H9 (cell line): ENCODE data around the gene PCARE. TPM values are rescaled to one million over a fixed set of nuclear protein-coding genes. Genes with fewer than 3 reads are reported as not detected.

Experiments used
- DNase-seq: peaks from one replicate; pipeline ENCODE4 v3.0.0-alpha.2; 2017
- H2AFZ ChIP-seq: one replicate; pipeline ENCODE4 v1.6.1; 2013; ENCODE audit warnings: mild to moderate bottlenecking, low read length, control low read depth, moderate library complexity
- H2AK5ac ChIP-seq: 2 replicates; pipeline ENCODE4 v1.6.1; 2013; ENCODE audit warnings: low read length, control low read depth, mixed read lengths; ENCODE audit not compliant: insufficient read length
- H2BK120ac ChIP-seq: one replicate; pipeline ENCODE4 v1.6.1; 2013; ENCODE audit warnings: low read depth, mild to moderate bottlenecking, low read length, control low read depth, inconsistent platforms; ENCODE audit not compliant: poor library complexity, severe bottlenecking
- H2BK12ac ChIP-seq: 2 replicates; pipeline ENCODE4 v1.6.1; 2013; ENCODE audit warnings: low read length, control low read depth, mixed read lengths, low read depth; ENCODE audit not compliant: insufficient read length
- H2BK15ac ChIP-seq: 2 replicates; pipeline ENCODE4 v1.6.1; 2013; ENCODE audit warnings: low read depth, low read length, control low read depth
- H2BK20ac ChIP-seq: one replicate; pipeline ENCODE4 v1.6.1; 2013; ENCODE audit warnings: low read depth, mild to moderate bottlenecking, low read length, control low read depth, inconsistent platforms; ENCODE audit not compliant: poor library complexity, severe bottlenecking
- H2BK5ac ChIP-seq: 2 replicates; pipeline ENCODE4 v1.6.1; 2013; ENCODE audit warnings: low read length, control low read depth, mixed read lengths; ENCODE audit not compliant: insufficient read length
- H3K14ac ChIP-seq: 2 replicates; pipeline ENCODE4 v1.6.1; 2013; ENCODE audit warnings: low read length, control low read depth; ENCODE audit not compliant: insufficient read depth
- H3K18ac ChIP-seq: 2 replicates; pipeline ENCODE4 v1.6.1; 2013; ENCODE audit warnings: low read depth, mild to moderate bottlenecking, mixed read lengths, low read length, control low read depth; ENCODE audit not compliant: insufficient read length
- H3K23ac ChIP-seq: 2 replicates; pipeline ENCODE4 v1.6.1; 2013; ENCODE audit warnings: low read length, control low read depth, mixed read lengths, low read depth; ENCODE audit not compliant: insufficient read length
- H3K23me2 ChIP-seq: 2 replicates; pipeline ENCODE4 v1.6.1; 2013; ENCODE audit warnings: low read depth, mild to moderate bottlenecking, mixed read lengths, low read length, control low read depth; ENCODE audit not compliant: insufficient read length, poor library complexity, severe bottlenecking
- H3K27ac ChIP-seq: 2 replicates; pipeline ENCODE4 v1.5.1; 2013; ENCODE audit warnings: low read length, control low read depth, mixed read lengths, low read depth; ENCODE audit not compliant: insufficient read length
- H3K27me3 ChIP-seq: 2 replicates; pipeline ENCODE4 v1.6.1; 2013; ENCODE audit warnings: low read length, control low read depth, inconsistent platforms; ENCODE audit not compliant: insufficient read depth
- H3K4ac ChIP-seq: 2 replicates; pipeline ENCODE4 v1.6.1; 2013; ENCODE audit warnings: low read depth, mild to moderate bottlenecking, control low read depth, inconsistent platforms, low read length, moderate library complexity
- H3K4me1 ChIP-seq: 2 replicates; pipeline ENCODE4 v1.6.1; 2013; ENCODE audit warnings: low read length, control low read depth, inconsistent platforms; ENCODE audit not compliant: insufficient read depth
- H3K4me2 ChIP-seq: 2 replicates; pipeline ENCODE4 v1.6.1; 2013; ENCODE audit warnings: low read length, control low read depth, mixed read lengths; ENCODE audit not compliant: insufficient read length, insufficient read depth
- H3K56ac ChIP-seq: 2 replicates; pipeline ENCODE4 v1.6.1; 2013; ENCODE audit warnings: low read depth, mild to moderate bottlenecking, mixed read lengths, low read length, control low read depth; ENCODE audit not compliant: insufficient read length
- H3K79me1 ChIP-seq: 2 replicates; pipeline ENCODE4 v1.6.1; 2013; ENCODE audit warnings: low read depth, mild to moderate bottlenecking, moderate library complexity, low read length, control low read depth, inconsistent platforms; ENCODE audit not compliant: insufficient read depth, poor library complexity, severe bottlenecking
- H3K79me2 ChIP-seq: 2 replicates; pipeline ENCODE4 v1.6.1; 2013; ENCODE audit warnings: low read length, control low read depth, inconsistent platforms; ENCODE audit not compliant: insufficient read depth
- H3K9ac ChIP-seq: 2 replicates; pipeline ENCODE4 v1.6.1; 2013; ENCODE audit warnings: low read length, control low read depth, mixed read lengths; ENCODE audit not compliant: insufficient read length; ENCODE audit errors: extremely low read depth
- H3K9me3 ChIP-seq: one replicate; pipeline ENCODE4 v1.6.1; 2013; ENCODE audit warnings: low read depth, low read length, inconsistent platforms; ENCODE audit not compliant: control insufficient read depth
- H3T11ph ChIP-seq: one replicate; pipeline ENCODE4 v1.6.1; 2013; ENCODE audit warnings: mild to moderate bottlenecking, low read length, control low read depth, inconsistent platforms
- H4K20me1 ChIP-seq: one replicate; pipeline ENCODE4 v1.6.1; 2013; ENCODE audit not compliant: control insufficient read depth, insufficient read length, insufficient read depth
- H4K5ac ChIP-seq: 2 replicates; pipeline ENCODE4 v1.6.1; 2013; ENCODE audit warnings: low read depth, mild to moderate bottlenecking, mixed read lengths, low read length, control low read depth; ENCODE audit not compliant: insufficient read length
- H4K8ac ChIP-seq: replicated peaks from 2 replicates; pipeline ENCODE4 v1.6.1; 2013; ENCODE audit warnings: low read length, control low read depth, mixed read lengths, low read depth; ENCODE audit not compliant: insufficient read length
- H4K91ac ChIP-seq: 2 replicates; pipeline ENCODE4 v1.6.1; 2013; ENCODE audit warnings: low read depth, mild to moderate bottlenecking, moderate library complexity, mixed read lengths, low read length, control low read depth; ENCODE audit not compliant: insufficient read length
- H3K27ac Mint-ChIP-seq, 3 experiments: 2 replicates in 2 of 3; 3 replicates in 1 of 3; pipeline ENCODE4 v1.8.0; 2020 to 2021; ENCODE audit warnings: mixed read lengths in 3 of 3, mild to moderate bottlenecking in 1 of 3, moderate library complexity in 1 of 3
- H3K27me3 Mint-ChIP-seq: 2 replicates; pipeline ENCODE4 v1.8.0; 2021; ENCODE audit warnings: low read depth, mild to moderate bottlenecking, moderate library complexity, mixed read lengths
- H3K36me3 Mint-ChIP-seq, 3 experiments: 2 replicates in 2 of 3; 3 replicates in 1 of 3; pipeline ENCODE4 v1.8.0; 2020 to 2021; ENCODE audit warnings: low read depth in 3 of 3, mixed read lengths in 3 of 3; ENCODE audit not compliant: insufficient read depth in 1 of 3
- H3K4me1 Mint-ChIP-seq, 2 experiments: 2 replicates each; pipeline ENCODE4 v1.8.0; 2020; ENCODE audit warnings: mixed read lengths in 2 of 2
- H3K4me3 Mint-ChIP-seq, 2 experiments: 2 replicates in 1 of 2; 3 replicates in 1 of 2; pipeline ENCODE4 v1.8.0; 2020 to 2021; ENCODE audit warnings: mild to moderate bottlenecking in 2 of 2, mixed read lengths in 2 of 2, moderate library complexity in 1 of 2
- H3K9me3 Mint-ChIP-seq, 2 experiments: 2 replicates in 1 of 2; 3 replicates in 1 of 2; pipeline ENCODE4 v1.8.0; 2020; ENCODE audit warnings: mild to moderate bottlenecking in 2 of 2, mixed read lengths in 2 of 2, moderate library complexity in 1 of 2
- WGBS: extraction: QIAGEN DNeasy Blood & Tissue Kit; methylation state at CpG from one replicate; pipeline ENCODE4 v1.1.7; 2013; ENCODE audit warnings: missing lambda C conversion rate, low lambda C conversion rate, mixed read lengths; ENCODE audit not compliant: insufficient read length; ENCODE audit errors: extremely low coverage; 5-methylcytosine and 5-hydroxymethylcytosine counted together
- total RNA-seq: library from RNA; stranded (reverse); gene quantifications from 2 replicates; pipeline ENCODE4 v1.2.1, GENCODE V29; 2021
- TF ChIP-seq, protein P1 (sequence below): fragments of 200-600 bp; sonication (generic); conservative IDR thresholded peaks from 3 replicates; pipeline ENCODE4 v1.8.0; 2021; ENCODE audit warnings: antibody characterized with exemption, mild to moderate bottlenecking

Gene PCARE
- total RNA-seq, 1 experiment from 2014 or later, result not detected

GRCh38 chr2:29021886-29022285, 52.4 kb downstream of the PCARE start:
- no peak overlapping the region for H2AFZ ChIP-seq
- no CpG with 5 or more reads among the region's 11 CpGs for WGBS
- no peaks in the 10 kb centered on the region for H3K23me2 ChIP-seq
- H2AK5ac ChIP-seq, result no peak overlapping the region
- H4K20me1 ChIP-seq, result no peaks in the 10 kb centered on the region
- Mint-ChIP-seq H3K27me3 (no peaks in the 10 kb centered on the region; the same call in 1 of the 2 replicates), H3K4me3 (no peak overlapping the region), H3K4me1 (peaks cover 5 to 19% of the 10 kb centered on the region in 2 experiments; a peak in 2 of 4 replicates), H3K27ac (no peak overlapping the region), H3K9me3 (0 out of 5 replicates have a peak, but pooled peaks cover 0 to 3% of the 10 kb centered on the region in 2 experiments), H3K36me3 (no peaks in the 10 kb centered on the region)
- no peak for DNase-seq
- H3K27ac ChIP-seq, result no peak overlapping the region
- H3K4me1 ChIP-seq, result no peaks in the 10 kb centered on the region
- H3K4ac ChIP-seq, result no peak overlapping the region
- no peak overlapping the region for H2BK5ac ChIP-seq
- H4K5ac ChIP-seq, result no peak overlapping the region
- H3K79me2 ChIP-seq, result no peaks in the 10 kb centered on the region
- TF ChIP-seq, protein P1, sequence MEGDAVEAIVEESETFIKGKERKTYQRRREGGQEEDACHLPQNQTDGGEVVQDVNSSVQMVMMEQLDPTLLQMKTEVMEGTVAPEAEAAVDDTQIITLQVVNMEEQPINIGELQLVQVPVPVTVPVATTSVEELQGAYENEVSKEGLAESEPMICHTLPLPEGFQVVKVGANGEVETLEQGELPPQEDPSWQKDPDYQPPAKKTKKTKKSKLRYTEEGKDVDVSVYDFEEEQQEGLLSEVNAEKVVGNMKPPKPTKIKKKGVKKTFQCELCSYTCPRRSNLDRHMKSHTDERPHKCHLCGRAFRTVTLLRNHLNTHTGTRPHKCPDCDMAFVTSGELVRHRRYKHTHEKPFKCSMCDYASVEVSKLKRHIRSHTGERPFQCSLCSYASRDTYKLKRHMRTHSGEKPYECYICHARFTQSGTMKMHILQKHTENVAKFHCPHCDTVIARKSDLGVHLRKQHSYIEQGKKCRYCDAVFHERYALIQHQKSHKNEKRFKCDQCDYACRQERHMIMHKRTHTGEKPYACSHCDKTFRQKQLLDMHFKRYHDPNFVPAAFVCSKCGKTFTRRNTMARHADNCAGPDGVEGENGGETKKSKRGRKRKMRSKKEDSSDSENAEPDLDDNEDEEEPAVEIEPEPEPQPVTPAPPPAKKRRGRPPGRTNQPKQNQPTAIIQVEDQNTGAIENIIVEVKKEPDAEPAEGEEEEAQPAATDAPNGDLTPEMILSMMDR, result no peak
- H3K27me3 ChIP-seq, result no peaks in the 10 kb centered on the region
- no peak overlapping the region for H3K9ac ChIP-seq
- no peak overlapping the region for H3K18ac ChIP-seq
- no peak overlapping the region for H2BK120ac ChIP-seq
- H3K56ac ChIP-seq, result no peak overlapping the region
- H3K14ac ChIP-seq, result no peak overlapping the region
- H2BK12ac ChIP-seq, result no peak overlapping the region
- H2BK20ac ChIP-seq, result no peak overlapping the region
- H4K91ac ChIP-seq, result no peak overlapping the region
- H3T11ph ChIP-seq, result no peak overlapping the region
- H4K8ac ChIP-seq, result no peak overlapping the region
- H2BK15ac ChIP-seq, result no peak overlapping the region
- no peaks in the 10 kb centered on the region for H3K9me3 ChIP-seq
- no peak overlapping the region for H3K4me2 ChIP-seq
- no peak overlapping the region for H3K23ac ChIP-seq
- no peaks in the 10 kb centered on the region for H3K79me1 ChIP-seq
